Ovary (tissue), 3 donors: Measurements from ENCODE around the gene TRRAP.

ENCODE experiments used
- EP300 ChIP-seq: sonication (generic); formaldehyde crosslinking; IDR thresholded peaks from one replicate; pipeline ENCODE4 v1.6.1; 2017; ENCODE audit warnings: antibody characterized with exemption
- POLR2A ChIP-seq: fragments of 450-650 bp; IDR thresholded peaks from one replicate; pipeline ENCODE4 v1.6.1; 2017; ENCODE audit warnings: antibody characterized with exemption, mild to moderate bottlenecking, moderate library complexity
- TF ChIP-seq, protein P1 (sequence below), 3 donors: fragments of 450-650 bp in 2 of 3; fragments of 200-600 bp in 1 of 3; IDR thresholded peaks; one replicate each; pipeline versions ENCODE4 v1.5.1 to v1.8.0; 2016 to 2022; ENCODE audit warnings: antibody characterized with exemption in 3 of 3, mild to moderate bottlenecking in 1 of 3
- donor health status: DM: no; HTN: no; CAD: no.

- TF ChIP-seq, protein P1, sequence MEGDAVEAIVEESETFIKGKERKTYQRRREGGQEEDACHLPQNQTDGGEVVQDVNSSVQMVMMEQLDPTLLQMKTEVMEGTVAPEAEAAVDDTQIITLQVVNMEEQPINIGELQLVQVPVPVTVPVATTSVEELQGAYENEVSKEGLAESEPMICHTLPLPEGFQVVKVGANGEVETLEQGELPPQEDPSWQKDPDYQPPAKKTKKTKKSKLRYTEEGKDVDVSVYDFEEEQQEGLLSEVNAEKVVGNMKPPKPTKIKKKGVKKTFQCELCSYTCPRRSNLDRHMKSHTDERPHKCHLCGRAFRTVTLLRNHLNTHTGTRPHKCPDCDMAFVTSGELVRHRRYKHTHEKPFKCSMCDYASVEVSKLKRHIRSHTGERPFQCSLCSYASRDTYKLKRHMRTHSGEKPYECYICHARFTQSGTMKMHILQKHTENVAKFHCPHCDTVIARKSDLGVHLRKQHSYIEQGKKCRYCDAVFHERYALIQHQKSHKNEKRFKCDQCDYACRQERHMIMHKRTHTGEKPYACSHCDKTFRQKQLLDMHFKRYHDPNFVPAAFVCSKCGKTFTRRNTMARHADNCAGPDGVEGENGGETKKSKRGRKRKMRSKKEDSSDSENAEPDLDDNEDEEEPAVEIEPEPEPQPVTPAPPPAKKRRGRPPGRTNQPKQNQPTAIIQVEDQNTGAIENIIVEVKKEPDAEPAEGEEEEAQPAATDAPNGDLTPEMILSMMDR (IDR thresholded peaks at IDR 0.05): no peak
- TF ChIP-seq POLR2A (no peak), EP300 (no peak)
These were observed 105.8 kb downstream of the TRRAP start for GRCh38 chr7:98984126-98984525.
